Measurements from ENCODE around the gene FAM114A1. TPM values are rescaled to one million over a fixed set of nuclear protein-coding genes. Genes with fewer than 3 reads are reported as not detected.
"Not testable (repeated sequence)": the region's sequence is repeated elsewhere in the genome, so short reads cannot be mapped to it uniquely, and the experiment has no call there.

The FAM114A1 gene
- total RNA-seq, 2 donors from 2014 or later = 0.48 to 0.83 TPM

DNA sequence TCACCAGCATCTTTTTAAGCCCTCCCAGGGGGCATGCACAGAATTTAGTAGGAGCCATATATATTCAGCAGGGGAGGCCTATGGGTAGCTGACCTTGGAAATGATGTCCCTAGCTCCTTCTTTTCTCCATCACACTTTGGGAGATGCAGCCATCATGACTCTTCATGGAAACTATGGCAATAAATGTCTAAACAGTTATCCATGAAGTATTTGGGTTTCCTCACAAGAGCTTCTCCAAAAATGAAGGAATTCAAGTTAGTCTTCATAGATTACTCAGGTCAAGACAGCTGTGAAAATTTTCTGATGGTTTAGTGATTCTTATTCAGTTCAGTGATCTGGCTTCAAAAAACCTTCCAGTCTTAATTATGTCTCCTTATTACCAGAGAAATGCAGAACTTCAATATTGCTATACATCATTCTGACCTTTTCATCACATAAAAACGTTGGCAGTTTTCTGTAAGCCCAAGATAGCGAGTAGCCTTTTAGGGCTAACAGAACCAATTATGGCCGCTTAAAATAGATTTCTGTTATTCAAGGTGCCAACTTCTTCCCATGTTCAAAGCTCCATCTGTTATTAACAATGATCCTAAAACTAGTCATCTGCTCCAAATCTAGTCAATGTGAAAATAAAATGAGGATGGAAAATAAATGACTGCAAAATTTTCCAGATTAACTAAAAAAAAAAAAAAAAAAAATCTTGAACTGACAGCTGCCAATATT is 112.1 kb downstream of the FAM114A1 start:
- Mint-ChIP-seq H3K4me1 (ENCODE audit: low read depth) (peaks cover 58% of the 10 kb centered on the region), H3K27me3 (ENCODE audit: low read depth) (no peaks in the 10 kb centered on the region), H3K36me3 (ENCODE audit: insufficient read depth in 2 of 2) (peaks cover 20 to 44% of the 10 kb centered on the region in 2 donors), H3K9me3 (no peaks in the 10 kb centered on the region), H3K27ac (no peak overlapping the region), H3K4me3 (no peak overlapping the region)
- DNase-seq (no peak), ATAC-seq (replicated peaks in 1 of 2) (no peak)

- Mint-ChIP-seq H3K27ac (peak overlapping the region; percentile 71), H3K9me3 (no peaks in the 10 kb centered on the region), H3K36me3 (ENCODE audit: insufficient read depth in 2 of 2) (peaks cover 20 to 44% of the 10 kb centered on the region in 2 donors), H3K27me3 (ENCODE audit: low read depth) (no peaks in the 10 kb centered on the region), H3K4me1 (ENCODE audit: low read depth) (peaks cover 67% of the 10 kb centered on the region), H3K4me3 (peak overlapping the region; percentile 33 to 50)
- DNase-seq (peak; percentile 26 to 47), ATAC-seq (replicated peaks in 1 of 2) (peak; percentile 81 to 84)
Observed at GRCh38 chr4:38980903-38981676, 113.5 kb downstream of the FAM114A1 start.

GRCh38 chr4:38982361-38983095 is 114.9 kb downstream of the FAM114A1 start:
- Mint-ChIP-seq H3K27ac (peak overlapping the region; percentile 71), H3K36me3 (ENCODE audit: insufficient read depth in 2 of 2) (peaks cover 22 to 44% of the 10 kb centered on the region in 2 donors), H3K4me3 (peak overlapping the region; percentile 63 to 78), H3K9me3 (no peaks in the 10 kb centered on the region), H3K4me1 (ENCODE audit: low read depth) (peaks cover 78% of the 10 kb centered on the region), H3K27me3 (ENCODE audit: low read depth) (no peaks in the 10 kb centered on the region)
- no peak for ATAC-seq (replicated peaks in 1 of 2)
- no peak for DNase-seq

DNA sequence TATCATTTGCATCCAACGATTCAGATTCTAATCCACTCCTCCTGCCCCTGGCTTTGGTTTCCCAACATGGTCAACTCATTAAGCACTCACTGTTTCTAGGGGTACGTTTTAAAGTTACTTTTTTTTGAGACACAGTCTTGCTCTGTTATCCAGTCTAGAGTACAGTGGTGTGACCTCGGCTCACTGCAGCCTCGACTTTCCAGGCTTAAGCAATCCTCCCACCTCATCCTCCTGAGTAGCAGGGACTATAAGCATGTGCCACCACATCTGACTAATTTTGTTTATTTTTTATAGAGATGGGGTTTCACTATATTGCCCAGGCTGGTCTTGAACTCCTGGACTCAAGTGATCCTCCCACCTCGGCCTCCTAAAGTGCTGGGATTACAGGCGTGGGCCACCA is 115.7 kb downstream of the FAM114A1 start:
- Mint-ChIP-seq H3K4me1 (ENCODE audit: low read depth) (peaks cover 86% of the 10 kb centered on the region), H3K27ac (peak overlapping the region; percentile 100), H3K27me3 (ENCODE audit: low read depth) (no peaks in the 10 kb centered on the region), H3K4me3 (peak overlapping the region; percentile 43 to 78), H3K9me3 (no peaks in the 10 kb centered on the region), H3K36me3 (ENCODE audit: insufficient read depth in 2 of 2) (peaks cover 22 to 45% of the 10 kb centered on the region in 2 donors)
- ATAC-seq (replicated peaks in 1 of 2) (no peak), DNase-seq (no peak)

GRCh38 chr4:38983787-38984598 is 116.4 kb downstream of the FAM114A1 start:
- Mint-ChIP-seq H3K36me3 (ENCODE audit: insufficient read depth in 2 of 2) (peaks cover 25 to 49% of the 10 kb centered on the region in 2 donors), H3K27me3 (ENCODE audit: low read depth) (no peaks in the 10 kb centered on the region), H3K4me1 (ENCODE audit: low read depth) (peaks cover 93% of the 10 kb centered on the region), H3K4me3 (peak overlapping the region; percentile 43 to 78), H3K27ac (peak overlapping the region; percentile 100), H3K9me3 (no peaks in the 10 kb centered on the region)
- peak in 1 of 2 donors; percentile 37 for DNase-seq
- ATAC-seq (replicated peaks in 1 of 2) = peak; percentile 49 to 59

DNA sequence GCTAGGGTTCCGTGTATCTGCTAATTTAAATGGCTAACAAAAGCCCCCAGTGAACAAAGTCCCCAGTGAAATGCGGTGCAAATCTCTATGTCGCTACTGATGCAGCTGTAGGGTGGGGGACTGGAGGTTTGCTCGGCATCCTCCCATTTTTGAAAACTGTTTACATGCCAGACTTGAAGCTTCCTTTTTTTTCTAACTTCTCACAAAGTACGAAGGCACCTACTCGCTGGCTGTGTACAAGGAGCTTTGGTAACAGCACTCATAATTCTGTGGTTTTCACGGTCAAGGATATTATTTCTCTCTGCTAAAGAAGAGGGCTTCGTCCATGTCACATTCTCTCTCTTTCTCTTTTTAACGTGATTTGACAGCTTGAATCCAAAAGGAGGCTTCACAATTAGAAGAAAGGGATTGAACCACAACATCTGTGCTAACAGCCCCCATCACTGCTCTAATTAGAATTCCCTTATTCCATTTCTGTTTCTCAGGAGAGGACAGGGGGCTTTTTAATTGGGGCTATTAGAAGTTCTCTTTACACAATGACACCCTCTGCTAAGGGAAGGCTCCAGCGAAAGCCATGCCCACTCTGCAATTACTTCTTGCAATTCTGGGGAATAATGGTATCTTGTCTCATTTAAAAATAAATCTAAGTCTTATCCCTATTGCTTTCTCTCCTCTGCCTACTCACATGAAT is 117.9 kb downstream of the FAM114A1 start:
- ATAC-seq (replicated peaks in 1 of 2) = no peak
- Mint-ChIP-seq H3K36me3 (ENCODE audit: insufficient read depth in 2 of 2) (peaks cover 22 to 41% of the 10 kb centered on the region in 2 donors), H3K27ac (peak overlapping the region; percentile 100), H3K4me1 (ENCODE audit: low read depth) (peaks cover 82% of the 10 kb centered on the region), H3K27me3 (ENCODE audit: low read depth) (no peaks in the 10 kb centered on the region), H3K9me3 (no peaks in the 10 kb centered on the region), H3K4me3 (peak overlapping the region; percentile 68 to 96)
- no peak for DNase-seq

- Mint-ChIP-seq H3K4me1 (ENCODE audit: low read depth) (peaks cover 69% of the 10 kb centered on the region), H3K27ac (peak overlapping the region; percentile 59), H3K27me3 (ENCODE audit: low read depth) (no peaks in the 10 kb centered on the region), H3K36me3 (ENCODE audit: insufficient read depth in 2 of 2) (peaks cover 14 to 35% of the 10 kb centered on the region in 2 donors), H3K9me3 (no peaks in the 10 kb centered on the region), H3K4me3 (peak overlapping the region in 1 of 2 donors; percentile 35)
- DNase-seq (no peak), ATAC-seq (replicated peaks in 1 of 2) (peak; percentile 64 to 65)
Observed at GRCh38 chr4:38987491-38987890, 119.9 kb downstream of the FAM114A1 start.

- not testable (repeated sequence) for DNase-seq; ATAC-seq (replicated peaks in 1 of 2); H3K9me3 Mint-ChIP-seq; H3K27me3 Mint-ChIP-seq (ENCODE audit: low read depth)
- Mint-ChIP-seq H3K36me3 (ENCODE audit: insufficient read depth in 2 of 2) (peaks cover 14 to 31% of the 10 kb centered on the region in 2 donors), H3K4me1 (ENCODE audit: low read depth) (peaks cover 60% of the 10 kb centered on the region), H3K27ac (peak overlapping the region; percentile 68), H3K4me3 (peak overlapping the region in 1 of 2 donors; percentile 11)
Observed at GRCh38 chr4:38988353-38988752, 120.7 kb downstream of the FAM114A1 start.

DNA sequence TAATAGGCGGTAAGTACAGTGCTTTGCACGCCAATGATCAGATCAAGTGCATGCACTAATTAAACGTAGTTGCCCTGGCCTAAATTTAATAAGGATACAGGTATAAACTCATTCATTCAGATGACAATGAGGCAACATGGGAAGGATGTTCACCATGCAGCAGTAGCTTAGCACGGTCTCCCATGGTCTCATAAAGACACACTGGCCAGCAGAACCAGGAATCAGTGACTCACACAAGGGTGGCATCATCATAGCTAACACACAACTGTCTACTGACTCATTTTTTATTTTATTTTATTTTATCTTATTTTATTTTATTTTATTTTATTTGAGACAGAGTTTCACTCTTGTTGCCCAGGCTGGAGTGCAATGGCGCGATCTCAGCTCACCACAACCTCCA is 121.9 kb downstream of the FAM114A1 start:
- Mint-ChIP-seq H3K36me3 (ENCODE audit: insufficient read depth in 2 of 2) (peaks cover 9 to 33% of the 10 kb centered on the region in 2 donors), H3K27me3 (ENCODE audit: low read depth) (no peaks in the 10 kb centered on the region), H3K4me1 (ENCODE audit: low read depth) (peaks cover 49% of the 10 kb centered on the region), H3K4me3 (no peak overlapping the region), H3K27ac (peak overlapping the region; percentile 68), H3K9me3 (no peaks in the 10 kb centered on the region)
- no peak for ATAC-seq (replicated peaks in 1 of 2)
- no peak for DNase-seq

GRCh38 chr4:38990241-38990640 is 122.6 kb downstream of the FAM114A1 start:
- Mint-ChIP-seq H3K27ac (no peak overlapping the region), H3K27me3 (ENCODE audit: low read depth) (no peaks in the 10 kb centered on the region), H3K4me3 (no peak overlapping the region), H3K36me3 (ENCODE audit: insufficient read depth in 2 of 2) (peaks cover 9 to 36% of the 10 kb centered on the region in 2 donors), H3K4me1 (ENCODE audit: low read depth) (peaks cover 42% of the 10 kb centered on the region), H3K9me3 (no peaks in the 10 kb centered on the region)
- no peak for ATAC-seq (replicated peaks in 1 of 2)
- no peak for DNase-seq

GRCh38 chr4:38993683-38994082 is 126.1 kb downstream of the FAM114A1 start:
- ATAC-seq (replicated peaks in 1 of 2) (no peak), DNase-seq (no peak)
- Mint-ChIP-seq H3K36me3 (ENCODE audit: insufficient read depth in 2 of 2) (peaks cover 5 to 42% of the 10 kb centered on the region in 2 donors), H3K9me3 (no peaks in the 10 kb centered on the region), H3K4me3 (no peak overlapping the region), H3K4me1 (ENCODE audit: low read depth) (peaks cover 18% of the 10 kb centered on the region), H3K27ac (no peak overlapping the region), H3K27me3 (ENCODE audit: low read depth) (no peaks in the 10 kb centered on the region)

DNA sequence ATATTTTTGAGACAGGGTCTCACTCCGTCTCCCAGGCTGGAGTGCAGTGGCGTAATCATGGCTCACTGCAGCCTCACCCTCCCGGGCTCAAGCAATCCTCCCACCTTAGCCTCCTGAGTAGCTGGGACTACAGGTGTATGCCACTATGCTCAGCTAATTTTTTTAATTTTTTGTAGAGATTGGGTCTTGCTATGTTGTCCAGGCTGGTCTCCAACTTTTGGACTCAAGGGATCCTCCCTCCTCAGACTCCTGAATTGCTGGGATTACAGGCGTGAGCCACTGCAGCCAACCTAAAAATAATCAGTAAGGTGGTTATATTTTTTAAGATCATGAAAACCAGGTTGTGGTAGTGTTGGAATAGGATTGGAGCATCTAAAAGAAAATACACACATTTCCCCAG is 126.5 kb downstream of the FAM114A1 start:
- Mint-ChIP-seq H3K4me3 (no peak overlapping the region), H3K4me1 (ENCODE audit: low read depth) (peaks cover 15% of the 10 kb centered on the region), H3K27ac (no peak overlapping the region), H3K9me3 (no peaks in the 10 kb centered on the region), H3K36me3 (ENCODE audit: insufficient read depth in 2 of 2) (peaks cover 5 to 42% of the 10 kb centered on the region in 2 donors), H3K27me3 (ENCODE audit: low read depth) (no peaks in the 10 kb centered on the region)
- ATAC-seq (replicated peaks in 1 of 2) (no peak), DNase-seq (no peak)
